Cortex of kidney (tissue), 1 donor: ENCODE measurements around the gene RNF19B.

Source experiments
- DNase-seq: peaks from one replicate; lab custom pipeline; 2025; lab: John Stamatoyannopoulos, UW

The RNF19B gene

GRCh38 chr1:32901823-32902534 lies 62.6 kb downstream of the RNF19B start:
- no peak for DNase-seq

- DNase-seq: no peak
Observed at GRCh38 chr1:32900956-32901822, 63.4 kb downstream of the RNF19B start, which contains the start of gene TMEM54. TSS of gene TMEM54 (minus strand) at chr1:32901389. CDS start at chr1:32901238, 151 bp downstream.

GRCh38 chr1:32900371-32900955 lies 64.1 kb downstream of the RNF19B start:
- DNase-seq: no peak

DNA sequence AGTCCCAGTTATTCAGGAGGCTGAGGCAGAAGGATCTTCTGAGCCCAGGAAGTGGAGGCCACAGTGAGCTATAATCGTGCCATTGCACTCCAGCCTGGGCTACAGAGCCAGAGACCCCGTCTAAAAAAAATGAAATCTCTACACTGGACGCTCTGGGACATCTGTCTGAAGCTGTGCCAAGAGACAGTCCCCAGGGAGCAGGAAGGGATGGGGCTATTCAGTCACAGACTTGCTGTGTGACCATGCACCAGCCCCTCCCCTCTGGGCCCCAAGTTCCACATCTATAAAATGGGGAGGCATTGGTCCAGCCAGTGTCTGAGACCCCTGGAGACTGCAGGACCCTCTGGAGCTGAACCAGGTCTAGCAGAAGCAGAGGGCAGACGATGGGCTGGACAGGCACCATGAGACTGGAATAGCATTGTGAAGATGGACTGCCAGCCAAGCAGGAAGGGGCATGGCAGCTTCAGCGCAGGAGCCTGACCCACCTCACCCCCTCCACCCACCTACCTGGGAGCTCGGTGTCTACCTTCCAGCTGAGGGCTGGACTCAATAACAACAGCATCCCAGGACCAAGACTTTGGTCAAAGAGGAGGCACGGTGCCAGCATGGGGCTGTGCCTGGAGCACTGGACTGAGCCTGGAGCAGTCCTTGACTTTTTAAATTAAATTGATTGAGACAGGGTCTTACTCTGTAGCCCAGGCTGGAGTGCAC lies 64.9 kb downstream of the RNF19B start:
- DNase-seq: no peak

DNA sequence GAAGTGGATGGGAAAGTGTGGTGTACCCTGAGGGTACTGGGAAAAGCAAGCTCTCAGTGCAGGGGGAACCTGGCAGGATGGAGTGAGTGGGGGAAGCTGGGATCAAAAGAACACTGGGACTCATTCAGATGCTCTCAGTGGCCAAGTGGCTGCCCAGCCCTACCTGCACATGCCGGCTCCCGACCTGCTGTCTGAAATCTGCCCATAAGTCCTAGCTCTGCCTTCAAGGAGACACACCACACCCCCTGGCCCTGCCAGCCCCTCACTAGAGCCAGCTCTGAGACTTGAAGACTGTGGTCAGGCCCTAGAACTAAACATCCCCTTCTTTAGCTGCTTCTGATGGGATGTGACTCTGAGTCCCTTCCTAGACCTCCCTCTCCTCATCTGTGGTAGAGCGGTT lies 65.7 kb downstream of the RNF19B start:
- DNase-seq: no peak

- DNase-seq: no peak
Observed at GRCh38 chr1:32898056-32898455, 66.6 kb downstream of the RNF19B start.

DNA sequence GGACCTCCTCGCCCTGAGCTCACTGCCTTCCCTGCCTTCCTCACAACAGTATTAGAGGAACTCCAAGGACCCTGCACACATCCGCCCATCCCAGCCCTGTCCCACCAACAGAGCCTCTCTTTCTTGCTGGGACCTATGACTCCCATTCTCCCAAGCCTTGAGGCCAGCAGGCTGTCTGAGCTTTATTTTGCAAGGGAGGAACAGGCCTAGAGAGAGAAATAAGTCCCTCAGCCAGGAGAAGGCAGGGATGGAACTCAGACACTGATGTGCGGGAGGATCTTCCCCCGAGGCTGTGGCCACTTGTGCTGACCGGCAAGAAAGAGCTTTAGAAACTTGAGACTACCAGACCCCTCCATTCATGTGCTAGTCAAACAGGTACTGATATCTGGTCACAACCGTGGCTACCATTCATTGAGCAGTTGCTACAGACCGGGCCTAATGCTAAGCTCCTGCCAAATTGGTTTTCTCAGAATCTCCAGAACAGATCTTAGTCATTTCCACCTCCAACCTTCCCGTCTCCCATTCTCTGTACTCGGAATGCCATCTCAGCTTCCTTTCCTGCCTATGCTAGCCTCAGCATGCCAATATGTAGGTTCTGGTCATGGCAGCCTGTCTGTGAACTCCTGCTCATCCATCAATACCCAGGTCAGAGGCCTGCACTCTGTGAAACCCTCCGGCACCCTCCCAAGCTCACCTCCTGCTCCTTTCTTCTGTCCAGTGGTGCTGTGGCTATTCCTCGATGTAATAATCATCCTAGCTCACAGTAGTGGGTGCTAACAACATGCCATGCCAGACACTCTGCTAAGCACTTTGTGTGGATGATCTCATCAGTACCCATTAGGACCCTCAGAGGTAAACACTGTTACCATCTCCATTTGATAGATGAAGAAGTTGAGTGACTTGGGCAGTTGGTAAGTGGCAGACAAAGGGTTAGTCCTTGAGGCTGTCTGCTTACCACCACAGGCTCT lies 67.2 kb downstream of the RNF19B start:
- no peak for DNase-seq

DNA sequence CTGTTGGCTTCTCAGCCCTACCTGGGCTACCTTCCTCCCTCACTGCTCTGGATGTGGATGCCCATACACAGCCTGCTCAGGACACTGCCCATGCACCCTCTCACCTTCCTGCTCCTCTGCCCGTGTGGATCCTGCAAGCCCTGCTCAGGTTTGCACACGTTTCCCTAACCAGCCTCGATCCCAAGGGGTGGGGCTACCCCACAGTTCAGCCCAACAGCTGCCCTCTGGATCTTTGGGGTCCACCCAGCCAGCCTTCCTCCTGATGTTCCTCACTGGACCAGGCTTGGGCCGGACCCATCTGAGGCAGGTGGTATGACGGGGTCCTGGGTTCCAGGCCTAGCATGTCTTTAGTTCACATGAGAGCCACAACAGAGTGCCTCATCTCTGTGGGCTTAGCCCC lies 68.2 kb downstream of the RNF19B start:
- DNase-seq: no peak

DNA sequence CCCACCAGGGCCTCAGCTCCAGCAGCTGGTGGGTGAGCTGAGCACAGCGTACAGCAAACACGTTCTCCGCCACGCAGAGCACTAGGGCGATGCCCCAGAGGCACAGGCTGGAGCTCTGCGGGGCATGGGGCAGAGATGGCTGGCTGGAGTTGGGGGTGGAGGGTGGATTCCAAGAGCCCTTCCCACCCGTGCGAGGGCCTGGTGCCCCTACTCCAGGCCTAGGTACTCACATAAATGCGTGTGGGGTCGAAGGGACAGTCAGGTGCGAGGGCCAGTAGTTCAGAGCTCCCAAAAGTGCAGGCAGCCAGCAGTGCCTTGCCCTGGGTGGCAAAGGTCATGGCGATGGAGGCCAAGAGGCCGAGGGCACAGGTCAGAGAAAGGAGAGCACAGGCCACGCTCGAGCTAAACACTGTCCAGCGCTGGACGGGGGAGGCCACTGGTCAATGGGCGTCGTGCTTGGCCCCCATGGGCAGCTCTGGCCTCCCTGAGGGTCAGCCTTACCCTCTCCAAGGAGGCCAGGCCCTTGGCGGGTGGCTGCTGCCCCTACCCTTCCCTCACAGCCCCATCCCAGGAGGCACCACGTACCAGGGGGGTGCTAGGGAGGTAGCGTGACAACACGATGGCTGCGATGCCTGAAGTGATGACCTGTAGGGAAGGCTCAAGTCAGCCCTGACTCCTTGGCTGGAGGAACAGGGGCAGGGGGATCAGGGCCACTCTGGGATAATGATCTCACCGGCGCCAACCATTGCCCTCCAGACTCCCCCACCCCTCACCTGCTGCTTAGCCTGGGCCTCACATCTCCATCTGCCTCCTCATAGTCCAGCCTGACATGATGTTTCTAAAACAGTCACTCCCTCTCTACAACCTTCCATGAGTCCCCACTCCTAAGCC lies 69.0 kb downstream of the RNF19B start:
- DNase-seq: no peak

DNA sequence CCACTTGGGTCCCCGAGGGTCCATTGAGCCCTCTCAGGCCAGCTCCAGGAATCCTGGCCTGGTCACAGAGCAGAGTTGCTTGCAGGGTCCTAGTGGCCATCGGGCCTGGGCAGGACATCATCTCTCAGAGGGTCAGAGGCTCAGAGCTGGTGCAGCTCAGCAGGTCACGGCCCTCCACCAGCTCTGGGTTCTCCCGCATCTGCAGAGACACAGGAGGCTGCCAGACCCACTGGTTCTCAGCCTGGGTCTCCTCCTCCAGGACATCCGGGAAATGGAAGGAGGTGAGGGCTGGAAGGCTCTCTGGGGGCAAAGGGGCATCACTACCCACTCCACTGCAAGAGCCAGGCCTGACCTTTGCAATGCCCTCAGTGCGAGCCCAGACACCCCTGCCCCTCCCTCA lies 69.9 kb downstream of the RNF19B start:
- DNase-seq: no peak

- no peak for DNase-seq
Observed at GRCh38 chr1:32894019-32894600, 70.5 kb downstream of the RNF19B start.

- DNase-seq: no peak
Observed at GRCh38 chr1:32893198-32894018, 71.2 kb downstream of the RNF19B start.

- no peak for DNase-seq
Observed at GRCh38 chr1:32892368-32893197, 72.0 kb downstream of the RNF19B start.

- DNase-seq: no peak
Observed at GRCh38 chr1:32891630-32892029, 73.0 kb downstream of the RNF19B start.

GRCh38 chr1:32891241-32891570 lies 73.4 kb downstream of the RNF19B start:
- DNase-seq: no peak

DNA sequence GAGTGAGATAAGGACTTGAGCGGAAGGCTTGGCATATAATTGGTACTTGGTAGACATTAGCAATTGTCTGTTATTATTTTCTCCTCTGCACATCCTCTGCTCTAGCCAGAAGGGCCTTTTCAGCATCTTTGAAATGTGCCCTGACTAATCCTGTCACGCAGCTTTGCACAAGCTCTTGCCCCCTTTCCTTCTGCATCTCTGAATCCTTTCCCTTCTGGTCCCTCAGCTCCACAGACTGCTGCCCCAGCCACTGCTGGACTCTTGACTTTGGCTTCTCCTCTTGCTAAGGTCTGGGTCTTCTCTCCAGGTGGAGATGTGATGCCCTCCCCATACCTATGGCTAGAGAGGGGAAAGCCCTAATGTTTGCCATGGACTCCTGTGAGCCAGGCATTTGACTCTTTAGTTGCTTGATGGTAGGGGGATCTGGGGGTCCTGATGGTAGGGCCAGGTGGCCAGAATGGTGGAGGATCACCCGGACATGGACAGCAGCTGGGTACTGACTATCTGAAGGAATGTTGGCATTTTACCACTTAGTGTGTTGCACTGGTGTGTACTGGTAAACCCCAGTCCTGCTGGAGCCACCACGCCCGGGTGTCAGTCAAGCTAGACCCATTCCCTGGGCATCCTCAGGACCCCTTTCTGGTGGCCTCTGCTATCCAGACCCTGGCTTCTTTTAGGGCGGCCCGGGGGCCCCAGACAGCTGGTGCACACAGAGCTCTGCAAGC lies 73.9 kb downstream of the RNF19B start:
- no peak for DNase-seq

GRCh38 chr1:32889731-32890278 lies 74.8 kb downstream of the RNF19B start:
- DNase-seq: no peak
